Jurkat, Clone E6-1 (cell line): ENCODE measurements around the gene CUX1.

Experiments
- DNase-seq: peaks from one replicate; pipeline ENCODE4 v3.0.0-alpha.2; 2011; ENCODE audit warnings: low read depth, low spot score
- H3K4me3 ChIP-seq: 2 replicates; pipeline ENCODE4 v1.5.1; 2011; ENCODE audit warnings: mild to moderate bottlenecking, low read length, control low read depth, moderate library complexity

Gene CUX1

GRCh38 chr7:102094316-102094650, 276.9 kb downstream of the CUX1 start:
- H3K4me3 ChIP-seq = no peak overlapping the region
- DNase-seq = no peak

- no peak for DNase-seq
- no peak overlapping the region for H3K4me3 ChIP-seq
Measured at GRCh38 chr7:102095321-102096011, 278.0 kb downstream of the CUX1 start.

DNA sequence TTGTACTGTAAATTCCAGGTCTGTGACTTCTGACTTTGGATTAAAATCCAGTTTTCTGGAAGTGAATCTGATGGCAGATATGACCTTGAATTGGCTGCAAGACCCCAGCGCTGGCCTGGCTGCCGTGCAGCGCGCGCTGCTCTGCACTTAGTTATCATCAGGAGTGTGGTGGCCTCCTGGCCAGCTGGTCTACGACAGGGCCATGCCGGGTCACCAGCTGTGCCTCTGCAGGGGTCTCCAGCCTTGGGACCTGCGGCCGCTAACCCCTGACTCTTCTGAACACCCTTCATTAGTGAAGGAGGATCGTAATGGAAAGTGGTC, 278.5 kb downstream of the CUX1 start:
- H3K4me3 ChIP-seq = no peak overlapping the region
- no peak for DNase-seq

GRCh38 chr7:102096706-102097427, 279.4 kb downstream of the CUX1 start:
- DNase-seq = no peak

GRCh38 chr7:102097601-102098161, 280.3 kb downstream of the CUX1 start:
- no peak for DNase-seq
- H3K4me3 ChIP-seq = no peak overlapping the region

More at GRCh38 chr7:102096706-102097427, 279.4 kb downstream of the CUX1 start:
- no peak overlapping the region for H3K4me3 ChIP-seq

- no peak for DNase-seq
- H3K4me3 ChIP-seq = no peak overlapping the region
Measured at GRCh38 chr7:102098986-102099385, 281.6 kb downstream of the CUX1 start.

- no peak overlapping the region for H3K4me3 ChIP-seq
- no peak for DNase-seq
Measured at GRCh38 chr7:102099474-102099873, 282.0 kb downstream of the CUX1 start.

- H3K4me3 ChIP-seq = no peak overlapping the region
- DNase-seq = no peak
Measured at GRCh38 chr7:102101111-102101551, 283.7 kb downstream of the CUX1 start.

DNA sequence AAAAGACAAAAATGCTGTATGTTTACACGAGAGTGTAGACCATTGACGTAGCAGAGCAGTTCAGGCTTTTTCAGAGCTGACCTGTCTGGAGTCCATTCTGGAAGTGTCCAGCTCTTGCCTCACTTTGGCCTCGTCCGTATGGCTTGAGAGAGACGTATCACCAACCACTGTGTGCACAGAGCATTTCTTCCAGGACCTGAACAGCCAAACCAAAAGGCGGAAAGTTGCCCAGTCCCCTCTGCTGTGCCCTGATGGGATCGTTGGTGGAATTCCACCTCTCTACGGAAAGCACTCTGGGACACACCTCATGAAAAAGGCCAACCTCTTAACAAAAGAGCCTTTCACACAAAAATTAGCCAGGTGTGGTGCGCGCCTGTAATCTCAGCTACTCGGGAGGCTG, 284.5 kb downstream of the CUX1 start:
- H3K4me3 ChIP-seq = no peak overlapping the region
- DNase-seq = no peak

DNA sequence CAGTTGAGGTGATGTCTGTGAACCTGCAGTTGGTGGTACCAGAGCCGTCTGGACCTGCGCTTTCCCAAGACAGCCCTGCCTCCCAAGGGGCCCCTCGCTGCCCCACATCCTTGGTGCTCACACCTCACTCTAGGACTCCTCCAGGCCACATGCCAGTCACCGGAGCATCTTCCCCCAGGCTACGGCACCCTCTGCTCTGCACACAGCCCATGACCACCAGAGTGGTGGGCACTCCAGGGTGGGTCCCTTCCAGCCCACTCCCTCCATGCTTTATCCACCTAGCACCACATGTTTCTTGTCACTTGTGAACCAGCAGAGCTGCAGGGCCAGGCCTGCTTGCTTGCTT, 285.6 kb downstream of the CUX1 start:
- H3K4me3 ChIP-seq = no peak overlapping the region
- no peak for DNase-seq

DNA sequence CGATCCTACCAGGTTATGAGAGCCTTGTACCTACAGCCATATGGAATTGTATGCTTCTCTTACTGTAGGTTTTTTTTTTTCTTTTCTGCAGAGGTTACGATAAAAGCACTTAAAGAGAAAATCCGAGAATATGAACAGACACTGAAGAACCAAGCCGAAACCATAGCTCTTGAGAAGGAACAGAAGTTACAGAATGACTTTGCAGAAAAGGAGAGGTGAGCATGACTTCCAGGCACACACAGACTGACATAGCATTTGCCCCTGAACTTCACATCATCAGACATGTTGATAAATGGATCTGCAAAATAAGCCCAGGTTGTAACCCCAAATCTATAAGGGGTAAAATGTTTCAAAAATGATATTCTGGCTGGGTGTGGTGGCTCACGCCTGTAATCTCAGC, 286.8 kb downstream of the CUX1 start:
- DNase-seq = no peak
- H3K4me3 ChIP-seq = no peak overlapping the region

GRCh38 chr7:102106625-102107024, 289.2 kb downstream of the CUX1 start:
- no peak overlapping the region for H3K4me3 ChIP-seq
- no peak for DNase-seq

- H3K4me3 ChIP-seq = no peak overlapping the region
- DNase-seq = no peak
Measured at GRCh38 chr7:102107474-102108104, 290.2 kb downstream of the CUX1 start.

DNA sequence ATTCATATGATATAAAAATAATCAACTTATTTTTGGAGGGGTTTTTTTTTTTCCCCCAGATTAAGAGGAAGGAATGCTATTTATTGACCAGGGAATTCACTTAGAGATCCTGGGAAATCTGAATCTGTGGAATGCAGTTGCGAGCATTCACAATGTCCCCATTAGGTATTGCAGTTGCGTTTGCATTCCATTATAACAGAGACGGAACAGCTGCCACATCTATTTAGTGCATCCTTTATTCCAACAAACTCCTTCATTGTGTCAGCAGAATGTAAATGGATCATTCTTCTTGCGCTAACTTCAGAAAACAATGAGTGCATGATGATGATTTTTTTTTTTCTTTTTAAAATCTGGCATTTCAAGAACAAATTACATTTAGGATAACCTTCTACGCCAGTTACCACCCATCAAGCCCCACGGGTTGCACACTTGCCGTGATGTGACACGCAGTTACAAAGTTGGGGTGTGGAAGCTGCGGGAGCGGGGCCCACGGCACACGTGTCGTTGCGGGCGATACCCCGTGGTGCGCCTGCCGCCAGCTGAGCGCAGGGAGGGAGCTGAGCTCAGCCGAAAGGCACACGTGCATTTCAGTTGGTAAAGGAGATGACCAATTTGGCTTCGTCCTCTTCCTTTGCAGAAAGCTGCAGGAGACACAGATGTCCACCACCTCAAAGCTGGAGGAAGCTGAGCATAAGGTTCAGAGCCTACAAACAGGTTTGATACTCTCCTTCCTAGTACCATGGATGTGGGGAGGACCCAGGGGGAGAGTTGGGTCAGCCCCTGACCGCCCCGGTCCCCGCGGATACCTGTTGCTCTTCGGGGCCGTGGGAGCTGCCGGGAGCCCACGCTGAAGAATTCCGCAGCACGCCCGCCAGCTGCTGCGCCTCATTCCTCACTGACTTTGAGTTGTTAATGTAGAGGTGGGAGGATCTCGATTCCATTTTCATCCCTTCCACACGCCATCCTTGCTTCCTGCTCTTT, 293.9 kb downstream of the CUX1 start:
- no peak overlapping the region for H3K4me3 ChIP-seq
- no peak for DNase-seq

GRCh38 chr7:102115181-102115580, 297.8 kb downstream of the CUX1 start:
- no peak for DNase-seq
- H3K4me3 ChIP-seq = no peak overlapping the region

DNA sequence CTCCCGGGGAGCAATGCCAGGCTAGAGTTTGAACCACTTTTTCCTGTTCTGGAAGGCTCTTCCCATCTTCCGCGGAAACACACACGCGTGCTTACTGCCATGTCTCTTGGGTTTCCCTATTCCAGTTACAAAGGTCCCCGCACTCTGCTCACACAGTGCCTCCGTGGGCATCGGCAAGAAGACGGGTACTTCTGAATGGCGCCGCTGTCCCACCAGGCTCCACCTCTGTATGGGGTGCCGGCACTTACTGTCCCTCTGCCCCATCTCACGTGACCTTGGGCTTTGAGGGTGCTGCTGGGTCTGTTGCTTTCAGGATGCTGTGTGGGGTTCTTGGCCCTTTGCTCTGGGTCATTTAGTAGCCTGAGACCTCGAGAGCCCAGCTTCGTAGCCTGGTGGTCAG, 298.5 kb downstream of the CUX1 start:
- no peak overlapping the region for H3K4me3 ChIP-seq
- DNase-seq = no peak

DNA sequence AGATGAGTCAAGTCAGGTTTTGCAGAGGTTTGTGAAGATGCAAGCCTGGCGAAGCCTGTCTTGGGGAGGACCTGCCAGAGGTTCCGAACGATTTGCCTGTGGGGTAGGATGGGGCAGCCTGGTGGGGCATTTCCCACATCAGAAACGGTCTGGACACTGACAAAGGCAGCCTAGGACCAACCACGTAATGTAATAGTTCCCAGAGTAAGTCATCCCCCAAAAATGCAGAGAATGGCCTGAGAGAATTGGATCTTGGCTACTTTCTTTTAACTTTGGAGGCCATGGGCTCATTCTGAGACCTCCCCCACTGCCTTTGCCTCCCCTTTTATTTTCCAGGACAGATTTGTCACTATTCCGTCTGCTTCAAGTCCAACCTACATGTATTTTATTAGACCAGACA, 300.3 kb downstream of the CUX1 start:
- no peak for DNase-seq
- no peak overlapping the region for H3K4me3 ChIP-seq

DNA sequence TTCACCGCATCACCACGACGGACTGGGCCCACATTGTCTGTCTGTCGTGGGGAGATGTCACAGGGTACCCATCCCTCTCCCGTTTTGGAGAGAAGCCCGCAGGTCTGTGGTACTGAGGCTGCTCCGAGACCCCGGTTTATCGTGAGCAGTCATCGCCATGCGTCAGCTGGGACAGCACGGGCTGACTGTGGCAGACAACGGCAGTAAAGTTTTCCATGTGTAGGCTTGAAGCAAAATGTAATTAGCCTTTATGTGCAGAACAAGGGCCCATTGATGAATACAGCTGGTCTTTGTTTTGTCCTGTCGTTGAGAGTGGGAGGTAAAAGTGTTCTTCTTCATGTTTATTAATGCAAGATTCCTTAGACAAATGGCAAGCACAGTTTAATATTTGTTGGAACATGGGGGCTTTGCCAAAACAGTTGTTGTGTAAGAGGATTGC, 301.8 kb downstream of the CUX1 start:
- no peak overlapping the region for H3K4me3 ChIP-seq
- no peak for DNase-seq

DNA sequence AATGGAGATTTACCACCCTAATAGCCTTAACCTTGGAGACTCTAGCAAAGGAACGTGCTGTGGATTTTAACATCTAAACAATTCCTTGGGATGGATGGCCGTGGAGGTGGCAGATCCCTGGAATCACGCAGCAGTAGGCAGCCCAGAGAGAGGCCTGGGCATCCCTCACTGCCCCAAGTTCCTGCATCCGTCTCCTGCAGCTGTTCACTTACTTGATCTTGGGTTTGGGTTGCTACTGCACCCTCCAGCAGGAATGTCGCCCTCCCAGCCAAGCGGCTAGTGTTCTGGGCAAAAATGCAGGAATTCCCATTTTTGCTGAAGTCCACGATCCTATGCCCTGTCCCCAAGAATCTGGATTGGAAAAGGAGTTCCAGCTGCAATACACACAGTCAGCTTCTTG, 302.5 kb downstream of the CUX1 start:
- DNase-seq = no peak
- H3K4me3 ChIP-seq = no peak overlapping the region
